ENCODE measurements around the gene OBP2A.

- TF ChIP-seq POLR2A (IDR thresholded peaks at IDR 0.05; ENCODE audit: low read depth, low read length) (no peak), POLR2AphosphoS5 (IDR thresholded peaks at IDR 0.05; ENCODE audit: insufficient read depth, low read depth, low read length) (no peak), EZH2 (IDR thresholded peaks at IDR 0.05; ENCODE audit: borderline replicate concordance, low read depth, low read length, severe bottlenecking) (no peak), MAX (IDR thresholded peaks at IDR 0.05; ENCODE audit: insufficient read depth, insufficient read length) (no peak)
- TF ChIP-seq, protein P1, sequence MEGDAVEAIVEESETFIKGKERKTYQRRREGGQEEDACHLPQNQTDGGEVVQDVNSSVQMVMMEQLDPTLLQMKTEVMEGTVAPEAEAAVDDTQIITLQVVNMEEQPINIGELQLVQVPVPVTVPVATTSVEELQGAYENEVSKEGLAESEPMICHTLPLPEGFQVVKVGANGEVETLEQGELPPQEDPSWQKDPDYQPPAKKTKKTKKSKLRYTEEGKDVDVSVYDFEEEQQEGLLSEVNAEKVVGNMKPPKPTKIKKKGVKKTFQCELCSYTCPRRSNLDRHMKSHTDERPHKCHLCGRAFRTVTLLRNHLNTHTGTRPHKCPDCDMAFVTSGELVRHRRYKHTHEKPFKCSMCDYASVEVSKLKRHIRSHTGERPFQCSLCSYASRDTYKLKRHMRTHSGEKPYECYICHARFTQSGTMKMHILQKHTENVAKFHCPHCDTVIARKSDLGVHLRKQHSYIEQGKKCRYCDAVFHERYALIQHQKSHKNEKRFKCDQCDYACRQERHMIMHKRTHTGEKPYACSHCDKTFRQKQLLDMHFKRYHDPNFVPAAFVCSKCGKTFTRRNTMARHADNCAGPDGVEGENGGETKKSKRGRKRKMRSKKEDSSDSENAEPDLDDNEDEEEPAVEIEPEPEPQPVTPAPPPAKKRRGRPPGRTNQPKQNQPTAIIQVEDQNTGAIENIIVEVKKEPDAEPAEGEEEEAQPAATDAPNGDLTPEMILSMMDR (IDR thresholded peaks at IDR 0.05; ENCODE audit: extremely low read depth in 1 of 2, insufficient read depth in 1 of 2, low read depth in 1 of 2, low read length in 2 of 2) = no peak
Observed at GRCh38 chr9:135575995-135576631, 30.2 kb downstream of the OBP2A start.
